GM12873 (cell line): ENCODE results near the gene CD247.

Experiments used
- CTCF ChIP-seq: IDR thresholded peaks from 2 replicates; pipeline ENCODE4 v1.5.1; 2012; ENCODE audit warnings: low read depth, mild to moderate bottlenecking, moderate library complexity, low read length, control low read depth; ENCODE audit not compliant: insufficient read depth; ENCODE audit errors: missing control alignments

CD247 gene

GRCh38 chr1:167538657-167539056, 20.3 kb upstream of the CD247 start:
- no peak for TF ChIP-seq CTCF

- peak; percentile 96 for TF ChIP-seq CTCF
These were observed 15.5 kb upstream of the CD247 start for GRCh38 chr1:167533851-167534300.

- no peak for TF ChIP-seq CTCF
These were observed 14.9 kb upstream of the CD247 start for GRCh38 chr1:167532964-167533824.

GRCh38 chr1:167532375-167532774, 14.0 kb upstream of the CD247 start:
- no peak for TF ChIP-seq CTCF

GRCh38 chr1:167529829-167530474, 11.6 kb upstream of the CD247 start:
- TF ChIP-seq CTCF: no peak

- TF ChIP-seq CTCF: no peak
These were observed 9.9 kb upstream of the CD247 start for GRCh38 chr1:167528057-167528728.

GRCh38 chr1:167526667-167527383, 8.5 kb upstream of the CD247 start:
- TF ChIP-seq CTCF: no peak
